GM12874 (cell line): ENCODE data around the gene ZNF319.

Source experiments
- TF ChIP-seq, protein P1 (sequence below): IDR thresholded peaks from 2 replicates; pipeline ENCODE4 v1.5.1; 2011; ENCODE audit warnings: low read depth, mild to moderate bottlenecking, control low read depth, low read length, moderate library complexity; ENCODE audit not compliant: insufficient read depth

The ZNF319 gene

DNA sequence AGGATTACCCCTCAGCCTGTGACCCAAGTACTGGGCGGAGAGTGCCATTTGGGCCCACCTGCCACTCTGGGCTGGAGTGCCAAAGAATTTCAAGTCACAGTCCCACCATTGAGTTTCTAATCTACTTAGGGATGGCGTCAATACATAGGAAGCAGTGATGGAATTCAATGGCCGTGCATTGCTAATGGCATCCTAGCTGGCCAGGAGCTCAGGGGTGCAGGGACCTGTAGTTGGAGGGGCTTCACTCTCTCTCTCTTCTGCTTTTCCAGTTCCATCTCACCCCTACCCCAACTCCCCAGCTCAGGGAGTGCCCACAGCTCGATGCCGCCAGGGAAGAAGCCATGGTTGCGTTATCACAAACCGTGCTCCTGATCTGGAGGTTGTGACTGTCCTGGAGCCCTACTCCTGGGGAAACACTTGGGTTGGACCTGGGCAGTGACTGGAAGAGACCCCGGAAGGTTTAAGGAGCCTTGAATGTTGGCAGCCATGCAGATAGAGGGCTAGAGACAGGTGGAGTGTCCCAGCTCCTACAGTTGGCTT lies 27.5 kb upstream of the ZNF319 start:
- TF ChIP-seq, protein P1, sequence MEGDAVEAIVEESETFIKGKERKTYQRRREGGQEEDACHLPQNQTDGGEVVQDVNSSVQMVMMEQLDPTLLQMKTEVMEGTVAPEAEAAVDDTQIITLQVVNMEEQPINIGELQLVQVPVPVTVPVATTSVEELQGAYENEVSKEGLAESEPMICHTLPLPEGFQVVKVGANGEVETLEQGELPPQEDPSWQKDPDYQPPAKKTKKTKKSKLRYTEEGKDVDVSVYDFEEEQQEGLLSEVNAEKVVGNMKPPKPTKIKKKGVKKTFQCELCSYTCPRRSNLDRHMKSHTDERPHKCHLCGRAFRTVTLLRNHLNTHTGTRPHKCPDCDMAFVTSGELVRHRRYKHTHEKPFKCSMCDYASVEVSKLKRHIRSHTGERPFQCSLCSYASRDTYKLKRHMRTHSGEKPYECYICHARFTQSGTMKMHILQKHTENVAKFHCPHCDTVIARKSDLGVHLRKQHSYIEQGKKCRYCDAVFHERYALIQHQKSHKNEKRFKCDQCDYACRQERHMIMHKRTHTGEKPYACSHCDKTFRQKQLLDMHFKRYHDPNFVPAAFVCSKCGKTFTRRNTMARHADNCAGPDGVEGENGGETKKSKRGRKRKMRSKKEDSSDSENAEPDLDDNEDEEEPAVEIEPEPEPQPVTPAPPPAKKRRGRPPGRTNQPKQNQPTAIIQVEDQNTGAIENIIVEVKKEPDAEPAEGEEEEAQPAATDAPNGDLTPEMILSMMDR = no peak

DNA sequence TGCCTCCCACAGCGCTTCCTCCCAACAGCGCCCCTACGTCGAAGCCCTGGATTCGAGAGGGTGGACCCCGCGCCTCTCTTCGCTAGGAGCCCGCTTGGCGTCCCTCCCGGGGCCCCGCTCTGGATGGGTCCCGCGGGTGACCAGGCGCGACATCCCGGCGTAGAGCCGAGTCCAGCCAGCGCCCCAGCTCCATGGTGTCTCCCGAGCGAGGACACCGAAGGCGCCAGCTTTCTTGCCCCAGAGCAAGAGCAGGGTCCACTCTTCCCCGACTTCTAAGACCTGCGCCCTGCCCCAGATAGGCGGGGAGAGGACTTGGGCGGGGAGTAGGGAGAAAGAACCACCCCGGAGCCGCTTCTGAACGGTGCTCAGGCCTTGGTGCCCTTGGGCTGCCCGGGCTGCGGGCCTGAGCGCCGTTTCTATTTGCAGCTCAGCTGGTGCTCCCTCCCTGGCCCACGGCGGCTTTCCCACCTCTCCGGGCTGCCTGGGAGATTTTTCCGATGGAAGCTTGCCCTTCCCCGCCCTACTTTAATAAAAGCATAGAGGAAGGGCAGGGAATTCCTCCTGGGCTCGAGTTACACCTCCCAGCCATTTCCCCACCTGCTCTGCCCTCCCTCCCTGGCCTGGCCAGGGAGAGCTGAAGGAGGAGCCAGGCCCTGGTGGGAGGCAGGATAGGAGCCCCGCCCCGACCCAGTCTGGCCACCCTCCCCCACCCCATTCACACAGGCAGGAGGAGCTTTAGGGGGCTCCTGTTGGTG lies 26.9 kb upstream of the ZNF319 start:
- TF ChIP-seq, protein P1 = no peak

DNA sequence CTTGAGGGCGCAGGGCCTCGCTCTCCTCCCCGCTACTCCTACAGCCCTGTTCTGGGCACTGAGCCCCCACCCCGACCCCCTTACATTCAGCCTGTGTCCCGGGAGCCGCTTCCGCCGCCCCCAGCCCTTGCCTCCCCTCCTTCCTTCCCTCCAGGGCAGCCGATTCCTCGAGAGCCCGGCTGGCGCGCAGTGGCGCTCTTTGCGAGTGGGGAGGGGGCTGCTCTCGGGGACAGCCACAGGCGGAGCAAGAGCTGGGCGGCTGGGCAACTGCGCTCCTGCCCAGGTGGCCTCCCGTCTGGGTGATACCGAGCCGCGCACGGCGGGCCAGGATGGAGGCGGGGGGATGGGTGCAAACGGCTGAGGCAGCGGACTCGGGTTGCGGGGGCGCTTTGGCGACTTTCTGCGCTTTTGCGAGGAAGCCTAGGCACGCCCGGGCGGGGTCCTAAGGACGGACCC lies 26.3 kb upstream of the ZNF319 start:
- TF ChIP-seq, protein P1 = no peak

DNA sequence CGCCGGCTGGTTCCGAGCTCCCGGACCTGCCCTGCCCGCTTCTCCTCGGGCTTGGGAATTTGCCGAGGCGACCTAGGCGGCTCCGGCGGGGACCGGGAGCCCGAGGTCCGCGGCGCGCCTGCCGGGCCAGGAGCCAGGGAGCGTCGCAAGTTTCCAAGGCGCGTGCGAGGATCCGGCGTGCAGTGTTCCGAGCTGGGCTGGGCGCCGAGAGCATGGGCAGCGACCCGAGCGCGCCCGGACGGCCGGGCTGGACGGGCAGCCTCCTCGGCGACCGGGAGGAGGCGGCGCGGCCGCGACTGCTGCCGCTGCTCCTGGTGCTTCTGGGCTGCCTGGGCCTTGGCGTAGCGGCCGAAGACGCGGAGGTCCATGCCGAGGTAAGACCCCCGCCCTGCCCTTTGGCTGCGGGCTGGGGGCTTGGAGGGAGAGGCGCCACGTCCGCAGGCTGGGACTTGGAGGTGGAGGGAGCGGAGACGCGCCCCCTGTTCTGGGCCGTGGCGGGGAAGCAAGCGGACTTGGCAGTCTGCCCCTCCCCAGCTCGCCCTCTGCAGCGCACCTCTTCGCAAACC lies 25.8 kb upstream of the ZNF319 start:
- TF ChIP-seq, protein P1 = no peak

DNA sequence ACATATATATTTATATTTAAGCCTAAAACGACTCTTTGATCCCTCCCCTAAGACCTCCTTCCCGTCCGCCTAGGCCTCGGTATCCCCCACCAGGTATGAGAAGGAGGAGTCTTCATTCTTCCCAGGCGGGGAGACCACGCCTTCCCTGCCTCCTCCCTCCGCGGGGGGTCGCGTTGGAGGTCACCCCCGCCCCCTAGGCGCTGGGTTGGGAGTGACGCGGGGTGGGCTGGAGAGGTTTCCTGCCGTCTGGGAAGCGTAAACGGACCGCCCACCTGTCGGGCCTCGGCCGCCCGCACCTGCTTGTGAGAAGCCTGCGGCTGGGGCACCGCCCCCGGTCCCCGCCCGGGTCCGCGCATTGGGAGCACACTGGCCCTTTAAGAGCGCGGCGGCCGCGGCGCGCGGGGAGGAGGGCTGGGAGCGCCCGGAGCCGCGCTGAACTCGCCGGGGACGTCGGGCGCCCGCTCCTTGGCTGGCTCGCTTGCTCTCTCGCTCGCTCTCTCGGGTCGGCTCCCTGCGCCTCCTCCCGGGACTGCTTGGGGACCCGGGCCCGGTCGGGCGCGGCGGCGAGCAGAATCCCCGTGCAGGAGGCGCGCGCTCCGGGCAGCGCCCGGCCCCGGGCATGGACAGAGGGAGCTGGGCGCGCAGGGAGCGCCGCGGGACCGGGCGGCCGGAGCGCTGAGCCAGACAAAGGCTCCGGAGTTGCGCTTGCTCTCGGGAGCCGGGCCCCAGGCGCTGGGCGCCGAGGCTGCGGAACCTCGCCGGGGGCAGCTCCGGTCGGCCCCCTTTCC lies 25.1 kb upstream of the ZNF319 start, which contains the start of gene MMP15:
MMP15 (plus strand) TSS at position 404 of the 788 bp plus-strand sequence. CDS start 597 bp downstream, outside the sequence.
- TF ChIP-seq, protein P1 = no peak

DNA sequence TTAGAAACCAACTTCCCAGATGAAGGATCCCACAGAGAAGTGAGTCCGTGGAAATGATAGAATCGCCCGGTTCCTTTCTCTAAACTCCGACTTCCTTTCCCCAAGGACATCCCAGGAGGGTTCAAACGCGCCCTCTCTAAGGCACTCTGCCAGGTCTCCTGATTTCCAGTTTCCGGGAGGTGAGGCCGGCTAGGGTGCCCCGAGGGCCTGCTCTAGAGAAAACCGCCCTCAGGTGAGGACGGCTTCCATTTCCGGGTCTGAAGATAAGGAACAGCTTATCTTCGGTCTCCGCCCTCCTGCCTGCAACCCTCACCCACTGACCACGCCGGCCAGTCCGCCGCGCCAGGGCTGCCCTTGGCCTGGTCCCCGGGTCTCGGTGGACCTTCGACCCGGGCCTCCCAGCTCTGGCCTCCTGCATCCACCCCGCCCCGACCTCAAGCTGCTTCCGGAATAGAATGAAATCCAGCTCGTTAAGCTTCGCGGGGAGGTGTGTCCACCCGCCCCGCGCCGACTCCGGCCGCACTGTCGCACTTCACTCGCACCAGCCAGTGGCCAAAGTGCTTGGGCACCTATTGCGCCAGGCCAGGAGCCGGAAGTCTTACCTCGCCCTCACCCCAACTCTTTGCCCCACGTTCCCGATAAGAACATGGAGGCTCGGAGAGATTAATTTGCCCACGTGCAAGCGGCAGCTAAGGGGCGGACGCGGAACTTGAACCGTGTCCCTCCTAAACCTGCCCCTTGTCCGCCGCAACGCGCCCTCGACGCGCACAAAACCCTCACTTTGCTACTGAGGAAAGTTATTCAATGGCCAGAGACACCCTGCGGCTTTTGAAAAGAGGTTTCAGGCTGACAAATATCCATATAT lies 24.2 kb upstream of the ZNF319 start:
- TF ChIP-seq, protein P1 = no peak
